HG02938 (cell line): ENCODE measurements around the gene UBE2L3.
"Not testable (repeated sequence)": the region's sequence is repeated elsewhere in the genome, so short reads cannot be mapped to it uniquely, and the experiment has no call there.

ENCODE experiments used
- ATAC-seq: cut with Tn5 transposase; IDR thresholded peaks from one replicate; pipeline ENCODE4 v1.9.1; 2021; ENCODE audit warnings: mild to moderate bottlenecking, moderate library complexity; ENCODE audit not compliant: unreplicated experiment

Gene UBE2L3

DNA sequence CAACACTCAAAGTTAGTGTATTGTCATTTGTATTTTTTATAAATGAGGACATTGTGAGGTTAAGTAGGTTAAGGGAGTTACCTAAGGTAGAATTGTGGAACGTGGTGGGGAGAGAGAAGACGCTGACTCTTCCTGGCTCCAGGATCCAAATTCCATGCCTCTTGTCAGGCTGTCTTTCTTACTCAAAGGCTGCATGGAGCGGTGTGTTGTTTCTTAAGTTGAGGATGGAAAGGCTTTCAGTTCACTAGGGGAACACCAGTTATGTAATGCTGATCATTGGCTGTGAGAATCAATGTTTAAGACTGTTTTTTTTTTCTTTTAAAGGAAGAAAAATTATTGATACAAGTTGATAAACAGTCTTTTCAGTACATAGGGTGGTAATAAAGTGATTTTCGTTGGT, 2.9 kb downstream of the UBE2L3 start:
- no peak for ATAC-seq

DNA sequence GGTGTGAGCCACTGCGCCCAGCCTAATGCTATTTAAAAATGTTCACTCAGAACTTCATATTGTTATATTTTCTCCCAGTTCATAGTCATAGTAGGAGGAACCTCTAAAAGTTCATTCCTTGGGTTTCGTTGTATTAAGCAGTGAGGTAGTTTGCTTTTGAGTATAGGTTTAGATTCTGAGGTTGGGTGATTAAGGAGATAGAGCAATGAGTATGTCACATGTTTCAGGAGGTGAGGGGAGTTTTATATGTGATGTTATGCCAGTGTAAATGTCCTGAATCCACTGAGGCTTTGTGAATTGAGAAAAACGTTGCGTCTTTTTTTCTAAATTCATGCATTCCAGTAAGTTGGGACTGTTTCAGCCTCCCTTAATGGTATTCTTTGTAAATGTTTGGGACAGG, 4.2 kb downstream of the UBE2L3 start:
- no peak for ATAC-seq

DNA sequence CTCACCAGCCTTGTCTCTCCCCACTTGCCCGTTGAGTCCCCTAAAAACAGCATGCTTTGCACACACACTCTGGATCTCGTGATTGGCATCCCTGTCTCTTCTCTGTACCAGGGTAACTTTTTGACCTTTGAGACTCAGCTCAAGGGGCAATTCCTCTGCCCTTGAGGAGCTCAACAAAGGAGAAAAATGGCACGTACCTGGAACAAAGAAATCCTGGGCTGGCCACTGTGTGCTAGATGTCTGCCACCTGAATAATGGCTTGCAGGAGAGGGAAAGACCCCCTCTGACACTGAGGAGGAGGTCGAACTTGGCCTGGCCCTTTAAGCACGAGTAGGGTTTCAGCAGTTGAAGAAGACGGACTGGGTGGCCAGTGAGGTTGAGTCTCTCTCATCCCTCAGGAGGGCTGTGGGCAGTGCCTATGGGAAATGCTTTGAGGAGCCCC, 5.8 kb downstream of the UBE2L3 start:
- no peak for ATAC-seq

DNA sequence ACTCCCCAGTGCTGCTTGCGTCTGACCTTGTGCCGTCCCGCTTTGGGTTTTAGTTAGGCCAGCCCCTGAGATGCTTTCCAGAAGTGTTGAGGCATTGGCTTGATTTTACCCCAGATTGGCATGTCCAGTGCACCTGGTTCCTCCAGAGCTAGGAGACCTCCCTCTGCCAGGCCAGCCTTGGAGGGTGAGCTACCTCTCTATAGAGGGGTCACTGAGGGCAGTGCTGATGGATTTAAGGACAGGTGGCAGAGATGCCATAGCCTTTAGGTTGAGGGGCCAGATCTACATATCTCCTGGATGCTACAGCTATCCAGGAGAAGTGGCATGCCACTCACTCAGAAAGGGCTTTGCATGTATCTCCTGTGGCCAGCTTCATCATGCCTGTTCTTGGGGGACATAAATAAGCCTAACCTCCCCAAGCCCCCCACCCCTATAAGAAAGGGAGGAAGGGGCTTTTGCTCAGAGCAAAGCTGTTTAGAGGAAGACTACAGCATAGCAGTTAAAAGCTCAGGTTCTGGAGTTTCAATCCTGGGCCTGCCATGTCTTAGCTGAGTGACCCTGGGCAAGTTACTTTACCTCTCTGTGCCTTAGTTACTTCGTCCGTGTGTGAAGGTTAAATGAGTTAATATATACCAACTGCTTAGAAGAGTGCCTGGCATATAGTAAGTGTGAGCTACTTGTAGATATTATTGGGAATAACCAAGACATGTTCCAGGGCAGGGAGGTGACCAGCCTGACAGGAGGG, 6.4 kb downstream of the UBE2L3 start:
- no peak for ATAC-seq

DNA sequence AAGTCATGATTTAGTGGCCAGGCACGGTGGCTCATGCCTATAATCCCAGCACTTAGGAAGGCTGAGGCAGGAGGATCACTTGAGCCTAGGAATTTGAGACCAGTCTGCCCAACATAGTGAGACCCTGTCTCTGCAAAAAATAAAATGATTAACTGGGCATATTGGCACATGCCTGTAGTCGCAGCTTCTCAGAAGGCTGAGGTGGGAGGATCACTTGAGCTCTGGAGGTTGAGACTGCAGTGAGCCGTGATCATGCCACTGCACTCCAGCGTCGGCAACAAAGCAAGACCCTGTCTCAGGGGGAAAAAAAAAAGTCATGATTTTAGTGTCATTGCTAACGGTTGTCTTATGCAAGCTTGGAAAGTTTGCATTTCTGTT, 11.9 kb downstream of the UBE2L3 start:
- no peak for ATAC-seq

DNA sequence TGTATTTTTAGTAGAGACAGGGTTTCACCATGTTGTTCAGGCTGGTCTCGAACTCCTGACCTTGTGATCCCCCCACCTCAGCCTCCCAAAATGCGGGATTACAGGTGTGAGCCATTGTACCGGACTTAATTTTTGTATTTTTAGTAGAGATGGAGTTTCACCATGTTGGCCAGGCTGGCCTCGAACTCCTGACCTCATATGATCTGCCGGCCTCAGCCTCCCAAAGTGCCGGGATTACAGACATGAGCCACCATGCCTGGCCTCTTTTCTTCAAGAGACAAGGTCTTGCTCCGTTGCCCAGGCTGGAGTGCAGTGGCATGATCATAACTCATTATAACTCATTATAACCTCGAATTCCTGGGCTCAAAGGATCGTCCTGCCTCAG, 13.1 kb downstream of the UBE2L3 start:
- not testable (repeated sequence) for ATAC-seq

DNA sequence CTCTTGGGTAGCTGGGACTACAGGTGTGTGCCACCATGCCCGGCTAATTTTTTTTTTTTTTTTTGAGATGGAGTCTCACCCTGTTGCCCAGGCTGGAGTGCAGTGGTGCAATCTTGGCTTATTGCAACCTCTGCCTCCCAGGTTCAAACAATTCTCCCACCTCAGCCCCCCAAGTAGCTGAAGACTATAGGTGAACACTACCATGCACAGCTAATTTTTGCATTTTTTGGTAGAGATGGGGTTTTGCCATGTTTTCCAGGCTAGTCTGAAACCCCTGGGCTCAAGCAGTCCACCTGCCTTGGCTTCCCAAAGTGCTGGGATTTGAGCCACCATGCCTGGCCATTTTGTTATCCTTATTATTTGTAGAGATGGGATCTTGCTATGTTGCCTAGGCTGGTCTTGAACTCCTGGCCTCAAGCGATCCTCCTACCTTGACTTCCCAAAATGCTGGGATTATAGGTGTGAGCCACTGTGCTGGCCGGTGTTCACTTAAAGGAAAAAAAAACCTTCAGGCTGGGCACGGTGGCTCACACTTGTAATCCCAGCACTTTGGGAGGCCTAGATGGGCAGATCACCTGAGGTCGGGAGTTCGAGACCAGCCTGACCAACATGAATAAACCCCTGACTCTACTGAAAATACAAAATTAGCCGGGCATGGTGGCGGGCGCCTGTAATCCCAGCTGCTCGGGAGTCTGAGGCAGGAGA, 13.6 kb downstream of the UBE2L3 start:
- ATAC-seq, result not testable (repeated sequence)

DNA sequence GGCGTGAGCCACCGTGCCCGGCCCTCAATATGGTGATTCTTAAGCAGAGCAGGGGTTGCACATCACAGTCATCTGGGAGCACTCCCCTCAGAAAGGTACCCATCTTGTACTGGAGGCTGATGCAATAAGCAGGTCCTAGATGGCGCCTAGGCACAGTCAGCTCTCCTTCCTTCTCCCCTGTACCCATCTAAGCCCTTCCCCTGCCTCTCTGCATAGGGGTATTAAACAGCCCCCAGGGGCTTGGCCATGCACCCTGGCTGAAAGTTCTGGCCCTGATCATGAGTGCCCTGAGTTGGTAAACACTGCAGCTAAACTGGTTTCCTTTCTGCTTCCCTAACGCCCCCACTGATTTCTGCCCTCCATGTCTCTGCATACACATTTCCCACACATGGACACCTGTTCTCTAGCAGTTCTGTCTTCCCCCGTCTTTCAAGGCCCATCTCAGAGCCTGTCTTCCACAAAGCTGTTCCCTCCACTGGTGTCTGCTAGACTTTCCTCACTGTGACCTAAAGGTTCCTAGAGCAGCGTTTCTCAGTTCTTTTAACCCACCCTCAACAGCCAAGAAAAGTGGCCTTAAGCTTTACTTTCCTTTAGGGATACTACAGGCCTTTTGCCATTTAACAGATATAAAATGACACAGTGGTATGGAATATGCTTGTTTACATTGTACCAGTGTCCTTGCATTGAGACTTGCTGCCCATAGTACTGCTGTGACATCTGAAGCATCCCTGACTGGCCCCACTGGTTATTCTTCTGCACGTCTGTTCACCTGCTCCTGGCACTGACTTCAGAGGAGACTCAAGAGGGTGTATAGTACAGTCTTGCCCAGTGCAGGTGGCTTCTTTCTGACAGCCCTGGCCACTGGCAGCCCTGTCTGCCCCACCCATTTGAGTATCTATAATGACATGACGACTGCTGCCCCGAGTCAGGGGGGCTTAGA, 15.6 kb downstream of the UBE2L3 start:
- no peak for ATAC-seq

DNA sequence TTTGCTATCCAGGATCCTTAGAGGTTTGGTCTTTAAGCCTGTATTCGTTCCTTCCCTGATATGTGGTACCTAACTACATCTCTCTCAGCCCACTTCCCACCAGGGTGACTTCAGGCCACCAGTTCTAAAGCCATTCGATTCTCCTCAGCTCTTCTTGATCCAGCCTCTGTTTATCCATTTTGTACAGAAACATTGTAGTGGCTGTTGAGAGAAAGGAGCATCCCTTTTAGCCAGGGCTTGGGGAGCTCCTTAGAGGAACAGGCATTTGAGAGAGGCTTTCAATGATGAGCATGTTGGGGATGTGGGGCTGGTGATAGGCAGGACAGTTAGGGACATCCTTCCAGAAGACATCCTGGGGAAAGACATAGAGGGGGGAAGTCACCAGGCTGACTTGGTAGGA, 17.9 kb downstream of the UBE2L3 start:
- no peak for ATAC-seq

DNA sequence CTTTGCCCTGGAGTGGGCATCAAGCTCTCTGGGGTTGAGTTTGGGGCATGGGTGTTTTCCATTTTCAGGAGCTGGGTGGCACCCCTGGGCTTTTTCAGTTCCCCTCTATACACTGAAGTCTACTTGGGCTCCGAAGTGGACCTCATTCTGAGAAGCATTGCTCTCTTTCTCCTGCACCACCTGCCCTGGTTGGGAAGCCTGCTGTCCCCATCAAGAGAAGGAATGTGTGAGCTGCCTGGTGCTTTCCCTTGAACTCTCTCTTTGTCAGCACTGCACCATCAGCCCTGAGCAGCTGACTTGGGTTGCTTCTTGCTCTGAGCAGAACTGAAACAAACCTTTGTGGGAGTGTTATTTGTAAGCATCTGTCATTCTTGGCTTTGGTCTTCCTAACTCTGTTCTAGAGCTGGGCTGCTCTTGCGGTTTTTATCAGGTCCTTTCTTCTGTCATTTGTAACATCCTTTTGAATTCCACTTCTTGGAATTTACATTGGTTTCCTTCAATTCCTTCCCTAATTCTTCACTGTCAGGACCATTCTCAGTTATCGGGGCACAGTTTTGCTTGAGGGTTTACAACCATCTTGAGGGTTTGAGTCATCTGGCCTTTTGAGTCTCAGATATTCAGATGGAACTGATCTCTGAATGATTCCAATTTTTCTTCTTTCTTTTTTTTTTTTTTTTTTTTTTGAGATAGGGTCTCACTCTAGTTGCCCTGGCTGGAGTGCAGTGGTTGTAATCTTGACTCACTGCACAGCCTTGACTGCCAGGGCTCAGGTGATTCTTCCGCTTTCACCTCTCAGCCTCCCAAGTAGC, 20.5 kb downstream of the UBE2L3 start:
- ATAC-seq, result peak; percentile 90

DNA sequence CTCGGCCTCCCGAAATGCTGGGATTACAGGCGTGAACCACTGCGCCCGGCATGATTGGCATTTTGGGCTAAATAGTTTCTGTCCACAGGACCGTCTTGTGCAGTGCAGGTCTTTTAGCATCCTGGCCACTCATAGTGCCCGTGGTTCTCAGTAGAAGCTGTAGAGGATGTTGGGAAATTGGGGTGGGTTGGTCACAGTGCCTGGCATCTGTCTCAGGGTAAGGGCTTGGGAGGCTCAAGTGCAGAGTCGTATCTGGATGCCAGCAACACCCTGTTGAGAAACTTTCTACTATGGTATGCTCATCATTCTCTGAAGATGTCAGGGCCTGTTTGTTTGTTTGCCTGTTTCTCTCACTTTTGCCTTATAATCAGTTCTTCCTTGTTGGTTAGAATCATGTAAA, 21.9 kb downstream of the UBE2L3 start:
- ATAC-seq, result no peak

DNA sequence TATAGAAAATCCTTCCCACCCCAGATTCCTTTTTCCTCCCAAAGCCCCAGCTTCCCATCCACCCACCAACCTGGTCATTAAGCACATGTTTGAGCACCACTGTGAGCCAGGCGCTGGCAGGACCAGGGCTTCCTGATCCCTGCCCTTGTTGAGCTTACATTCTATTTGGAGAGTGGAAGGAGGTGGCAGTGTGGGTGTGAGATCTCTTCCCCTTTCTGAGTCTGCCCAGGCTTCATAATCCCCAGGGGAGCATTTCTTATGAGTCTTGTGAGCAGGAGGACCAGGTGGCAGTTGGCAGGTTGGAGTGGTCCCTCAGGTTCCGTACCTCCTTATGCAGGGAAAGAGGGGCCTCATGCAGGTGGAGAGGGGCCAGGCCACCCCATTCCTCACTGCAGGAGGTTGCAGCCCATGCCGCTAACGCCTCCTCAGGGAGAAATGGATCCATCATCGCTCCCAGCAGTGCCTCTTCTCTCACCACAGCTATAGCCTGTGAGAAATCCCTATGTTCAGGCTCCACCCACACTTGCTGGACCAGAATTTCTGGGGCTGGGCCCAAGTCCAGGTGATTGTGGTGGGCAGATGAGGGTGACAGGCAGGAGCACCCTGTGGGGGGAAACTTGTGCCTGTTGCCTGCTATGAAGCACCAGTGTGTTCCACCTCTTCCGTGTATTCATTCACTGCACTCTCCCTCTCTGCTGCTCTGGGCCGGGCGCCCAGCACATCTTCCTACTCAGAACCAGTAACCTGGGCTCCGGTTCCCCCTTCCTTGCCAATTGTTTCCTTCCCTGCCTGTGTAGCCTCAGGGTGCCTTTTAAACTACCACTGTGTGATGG, 23.5 kb downstream of the UBE2L3 start:
- ATAC-seq, result no peak

DNA sequence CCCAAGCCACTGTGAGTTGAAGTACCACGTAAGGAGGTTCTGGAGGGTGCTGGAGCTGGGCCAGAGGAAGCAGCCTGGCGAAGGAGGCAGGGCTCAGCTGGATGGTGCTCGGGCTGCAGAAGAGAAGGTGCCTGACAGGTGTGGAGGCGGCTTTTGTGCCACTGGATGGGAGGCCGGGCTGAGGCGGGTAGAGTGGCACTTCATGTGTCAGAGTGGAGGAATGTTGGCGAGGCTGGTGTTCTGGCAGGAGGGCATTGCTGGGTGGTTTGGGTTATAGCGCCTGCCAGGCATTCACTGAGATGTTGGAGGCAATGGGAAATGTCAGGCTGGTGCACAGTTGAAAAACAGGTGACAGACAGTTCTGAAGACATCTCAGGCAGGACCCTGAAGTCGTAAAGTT, 24.2 kb downstream of the UBE2L3 start:
- no peak for ATAC-seq

DNA sequence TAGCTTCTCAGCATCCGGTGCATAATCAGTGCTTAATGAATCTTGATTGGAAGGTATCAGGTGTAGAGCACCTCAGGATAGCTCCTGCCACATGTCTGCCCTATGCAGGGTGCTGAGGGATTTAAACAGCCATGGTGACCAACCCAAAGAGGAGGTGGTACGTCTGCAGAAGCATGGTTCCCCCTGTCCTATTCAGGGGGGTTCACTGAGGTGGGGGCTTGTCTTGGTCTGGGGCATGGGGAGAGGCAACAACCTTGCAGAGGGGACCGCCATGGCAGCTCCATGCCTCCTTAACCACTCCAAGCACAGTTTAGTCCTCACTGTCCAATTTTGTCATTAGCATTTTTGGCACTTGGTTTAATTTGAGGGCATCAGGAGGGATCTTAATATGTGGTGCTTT, 24.9 kb downstream of the UBE2L3 start:
- no peak for ATAC-seq

DNA sequence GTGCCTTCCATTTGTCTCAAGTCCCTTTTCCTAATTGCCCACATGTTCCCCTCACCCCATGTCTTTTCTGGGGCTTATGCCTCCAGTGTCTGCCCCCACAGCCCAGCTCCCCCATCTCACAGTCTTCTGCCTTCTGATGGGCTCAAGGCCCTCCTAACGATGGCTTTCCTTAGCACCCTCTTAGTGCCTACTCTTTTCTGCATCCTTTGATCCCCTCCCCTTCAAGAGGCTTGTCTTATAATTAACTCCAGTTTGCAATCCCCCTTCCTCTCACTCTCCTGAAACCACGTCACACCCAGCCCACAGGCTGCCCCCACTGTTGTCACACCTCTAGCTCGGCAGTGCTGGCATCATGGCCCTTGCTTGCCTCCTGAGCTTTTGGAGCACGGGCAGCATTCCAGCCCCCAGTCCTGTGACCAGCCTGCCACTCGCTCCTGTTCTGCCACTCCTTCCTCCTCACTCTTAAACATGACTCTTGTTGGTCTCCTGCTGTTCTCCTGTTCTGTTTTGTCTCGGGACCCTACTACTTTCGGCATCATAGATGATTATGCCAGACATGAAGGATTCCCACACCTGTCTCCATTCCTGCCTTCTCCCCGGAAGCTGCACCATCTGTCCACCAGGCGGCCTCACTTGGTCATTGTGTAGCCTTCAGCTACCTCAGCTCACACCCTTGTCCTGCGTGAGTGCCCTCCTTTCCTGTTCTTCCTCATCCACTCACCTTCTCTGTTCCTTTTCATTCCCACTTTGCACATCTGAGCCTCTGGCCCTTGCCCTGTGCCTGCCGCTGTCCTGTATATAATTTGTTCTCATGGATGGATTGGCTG, 26.1 kb downstream of the UBE2L3 start:
- ATAC-seq, result no peak

DNA sequence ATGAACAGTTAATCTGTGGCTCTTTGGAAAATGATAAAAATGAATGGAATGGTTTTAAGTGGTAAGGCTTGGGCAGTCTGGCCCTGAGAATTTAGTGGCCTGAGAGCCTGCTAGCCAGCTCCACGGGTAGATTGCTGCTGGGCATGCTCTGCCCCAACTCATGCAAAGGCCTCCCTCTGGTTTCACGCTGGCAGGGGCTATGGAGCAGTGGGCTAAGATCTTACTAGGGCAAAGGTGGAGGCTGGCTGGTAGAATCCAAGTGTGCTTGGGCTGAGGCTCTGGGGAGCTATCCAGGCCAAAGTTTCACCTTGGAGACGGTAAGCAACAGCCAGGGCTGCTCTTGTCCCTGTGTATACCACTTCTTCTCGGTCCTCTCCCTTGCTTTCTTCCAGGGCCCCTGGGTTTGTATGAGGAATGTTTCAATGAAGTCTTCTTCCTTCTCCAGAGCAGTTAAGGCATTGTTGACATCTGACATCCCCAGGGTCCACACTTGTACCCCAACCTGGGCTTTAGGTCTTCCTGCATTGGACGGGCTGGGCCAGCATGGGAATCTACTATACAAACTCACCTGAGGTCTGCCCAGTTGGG, 27.4 kb downstream of the UBE2L3 start:
- ATAC-seq, result no peak

DNA sequence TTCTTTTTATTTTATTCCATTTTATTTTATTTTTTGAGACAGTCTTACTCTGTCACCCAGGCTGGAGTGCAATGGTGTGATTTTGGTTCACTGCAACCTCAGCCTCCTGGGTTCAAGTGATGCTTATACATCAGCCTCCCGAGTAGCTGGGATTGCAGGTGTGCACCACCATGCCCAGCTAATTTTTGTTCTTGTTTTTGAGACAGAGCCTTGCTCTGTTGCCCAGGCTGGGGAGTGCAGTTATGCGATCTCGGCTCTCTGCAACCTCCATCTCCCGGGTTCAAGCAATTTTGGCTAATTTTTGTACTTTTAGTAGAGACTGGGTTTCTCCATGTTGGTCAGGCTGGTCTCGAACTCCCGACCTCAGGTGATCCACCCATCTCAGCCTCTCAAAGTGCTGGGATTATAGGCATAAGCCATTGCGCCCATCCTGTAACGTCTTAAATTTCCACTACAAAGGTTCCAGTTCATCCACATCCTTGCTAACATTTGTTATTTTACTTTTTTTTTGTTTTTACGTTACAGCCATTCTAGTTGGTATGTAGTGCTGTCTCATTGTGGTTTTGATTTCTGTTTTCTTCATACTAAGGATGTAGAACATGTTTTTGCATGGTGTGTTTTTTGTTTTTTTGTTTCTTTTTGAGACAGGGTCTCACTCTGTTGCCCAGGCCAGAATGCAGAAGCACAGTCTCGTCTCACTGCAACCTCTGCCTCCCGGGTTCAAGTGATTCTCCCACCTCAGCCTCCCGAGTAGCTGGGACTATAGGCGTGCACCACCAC, 29.0 kb downstream of the UBE2L3 start:
- not testable (repeated sequence) for ATAC-seq

DNA sequence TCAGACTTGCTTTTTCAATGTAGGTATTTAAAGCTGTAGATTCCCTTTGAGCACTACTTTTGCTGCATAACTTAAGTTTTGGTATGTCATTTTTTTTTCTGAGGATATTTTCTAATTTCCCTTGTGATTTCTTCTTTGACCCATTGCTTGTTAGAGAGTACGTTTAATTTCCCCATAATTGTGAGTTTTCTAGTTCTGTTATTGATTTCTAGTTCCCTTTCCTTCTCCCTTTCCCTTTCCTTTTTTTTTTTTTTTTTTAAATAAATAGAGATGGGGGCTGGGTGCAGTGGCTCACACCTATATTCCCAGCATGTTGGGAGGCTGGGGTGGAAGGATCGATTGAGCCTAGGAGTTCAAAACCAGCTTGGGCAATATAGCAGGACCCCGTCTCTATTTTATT, 30.8 kb downstream of the UBE2L3 start:
- no peak for ATAC-seq
